ENCODE data around the gene RASGRF2. TPM values are rescaled to one million over a fixed set of nuclear protein-coding genes. Genes with fewer than 3 reads are reported as not detected.
A peak's percentile ranks its signal among the peaks of the same experiment; 100 is the strongest.

RASGRF2 gene
- total RNA-seq, 1 experiment from 2014 or later = 19.4 TPM

GRCh38 chr5:80957031-80957761 is 3.0 kb upstream of the RASGRF2 start:
- Histone ChIP-seq H3K4me2 (ENCODE audit: low read depth, low read length, poor library complexity, severe bottlenecking) (peak overlapping the region; percentile 70), H3K27ac (ENCODE audit: low read length) (peak overlapping the region; percentile 98), H3K4me1 (ENCODE audit: low read length) (peaks cover 68% of the 10 kb centered on the region), H2AFZ (ENCODE audit: low read length) (no peak overlapping the region; the same call in 1 of the 2 replicates), H3K9me2 (replicated peaks; ENCODE audit: insufficient read depth, low read length) (no peaks in the 10 kb centered on the region), H3K79me2 (ENCODE audit: low read length) (peaks cover 6% of the 10 kb centered on the region), H3K4me3 (ENCODE audit: low read length) (no peak overlapping the region; the same call in 1 of the 2 replicates), H3K9ac (ENCODE audit: low read length) (peak overlapping the region; percentile 60), H3K36me3 (ENCODE audit: insufficient read depth, low read length) (no peaks in the 10 kb centered on the region), H3K9me3 (ENCODE audit: low read length) (no peaks in the 10 kb centered on the region), H4K20me1 (ENCODE audit: insufficient read depth, low read depth, low read length) (no peaks in the 10 kb centered on the region), H3K27me3 (ENCODE audit: low read length) (no peaks in the 10 kb centered on the region)
- DNase-seq = peak; percentile 36

- Histone ChIP-seq H3K9me3 (ENCODE audit: low read length) (no peaks in the 10 kb centered on the region), H3K27me3 (ENCODE audit: low read length) (no peaks in the 10 kb centered on the region), H4K20me1 (ENCODE audit: insufficient read depth, low read depth, low read length) (no peaks in the 10 kb centered on the region), H3K4me2 (ENCODE audit: low read depth, low read length, poor library complexity, severe bottlenecking) (peak overlapping the region; percentile 70), H3K79me2 (ENCODE audit: low read length) (peaks cover 6% of the 10 kb centered on the region), H3K4me3 (ENCODE audit: low read length) (peak overlapping the region; percentile 46), H2AFZ (ENCODE audit: low read length) (peak overlapping the region; percentile 61; the same call in 1 of the 2 replicates), H3K4me1 (ENCODE audit: low read length) (peaks cover 82% of the 10 kb centered on the region), H3K27ac (ENCODE audit: low read length) (peak overlapping the region; percentile 98), H3K9ac (ENCODE audit: low read length) (peak overlapping the region; percentile 60), H3K36me3 (ENCODE audit: insufficient read depth, low read length) (no peaks in the 10 kb centered on the region), H3K9me2 (replicated peaks; ENCODE audit: insufficient read depth, low read length) (no peaks in the 10 kb centered on the region)
- DNase-seq = peak; percentile 77
Observed at GRCh38 chr5:80958616-80959015, 1.5 kb upstream of the RASGRF2 start.

- peak overlapping the region; percentile 60 for H3K9ac ChIP-seq (ENCODE audit: low read length)
- no peaks in the 10 kb centered on the region for H4K20me1 ChIP-seq (ENCODE audit: insufficient read depth, low read depth, low read length)
- H3K36me3 ChIP-seq (ENCODE audit: insufficient read depth, low read length) = no peaks in the 10 kb centered on the region
- peak overlapping the region; percentile 98 for H3K27ac ChIP-seq (ENCODE audit: low read length)
- H3K27me3 ChIP-seq (ENCODE audit: low read length) = no peaks in the 10 kb centered on the region
- H3K79me2 ChIP-seq (ENCODE audit: low read length) = peaks cover 6% of the 10 kb centered on the region
- H3K4me3 ChIP-seq (ENCODE audit: low read length) = peak overlapping the region; percentile 46
- H2AFZ ChIP-seq (ENCODE audit: low read length) = 0 out of 2 replicates have a peak overlapping the region, but pooled peaks have one; percentile 61
- H3K4me2 ChIP-seq (ENCODE audit: low read depth, low read length, poor library complexity, severe bottlenecking) = peak overlapping the region; percentile 70
- H3K4me1 ChIP-seq (ENCODE audit: low read length) = peaks cover 87% of the 10 kb centered on the region
- no peak for DNase-seq
- H3K9me3 ChIP-seq (ENCODE audit: low read length) = no peaks in the 10 kb centered on the region
- no peaks in the 10 kb centered on the region for H3K9me2 ChIP-seq (replicated peaks; ENCODE audit: insufficient read depth, low read length)
Observed at GRCh38 chr5:80959138-80959537, 1.0 kb upstream of the RASGRF2 start.

- no peaks in the 10 kb centered on the region for H3K9me2 ChIP-seq (replicated peaks; ENCODE audit: insufficient read depth, low read length)
- peak overlapping the region; percentile 42 for H3K9ac ChIP-seq (ENCODE audit: low read length)
- H3K4me1 ChIP-seq (ENCODE audit: low read length) = peaks cover 89% of the 10 kb centered on the region
- H2AFZ ChIP-seq (ENCODE audit: low read length) = no peak overlapping the region
- no peaks in the 10 kb centered on the region for H3K27me3 ChIP-seq (ENCODE audit: low read length)
- no peaks in the 10 kb centered on the region for H4K20me1 ChIP-seq (ENCODE audit: insufficient read depth, low read depth, low read length)
- H3K79me2 ChIP-seq (ENCODE audit: low read length) = peaks cover 13% of the 10 kb centered on the region
- no peaks in the 10 kb centered on the region for H3K9me3 ChIP-seq (ENCODE audit: low read length)
- H3K27ac ChIP-seq (ENCODE audit: low read length) = peak overlapping the region; percentile 86
- peak overlapping the region; percentile 46; the same call in 1 of the 2 replicates for H3K4me3 ChIP-seq (ENCODE audit: low read length)
- no peak for DNase-seq
- peak overlapping the region; percentile 62 for H3K4me2 ChIP-seq (ENCODE audit: low read depth, low read length, poor library complexity, severe bottlenecking)
- H3K36me3 ChIP-seq (ENCODE audit: insufficient read depth, low read length) = no peaks in the 10 kb centered on the region
Observed at GRCh38 chr5:80960531-80961375, 590 bp downstream of the RASGRF2 start.

- Histone ChIP-seq H3K4me2 (ENCODE audit: low read depth, low read length, poor library complexity, severe bottlenecking) (peak overlapping the region; percentile 62), H2AFZ (ENCODE audit: low read length) (no peak overlapping the region), H3K4me1 (ENCODE audit: low read length) (peaks cover 89% of the 10 kb centered on the region)
Observed at GRCh38 chr5:80961376-80962281, 1.5 kb downstream of the RASGRF2 start.

GRCh38 chr5:80962630-80963520 is 2.7 kb downstream of the RASGRF2 start:
- H3K4me1 ChIP-seq (ENCODE audit: low read length) = peaks cover 87% of the 10 kb centered on the region
- H2AFZ ChIP-seq (ENCODE audit: low read length) = peak overlapping the region; percentile 60
- peak overlapping the region; percentile 53 for H3K9ac ChIP-seq (ENCODE audit: low read length)
- no peaks in the 10 kb centered on the region for H4K20me1 ChIP-seq (ENCODE audit: insufficient read depth, low read depth, low read length)
- no peaks in the 10 kb centered on the region; the same call in 1 of the 2 replicates for H3K36me3 ChIP-seq (ENCODE audit: insufficient read depth, low read length)
- H3K27ac ChIP-seq (ENCODE audit: low read length) = peak overlapping the region; percentile 86
- no peaks in the 10 kb centered on the region for H3K27me3 ChIP-seq (ENCODE audit: low read length)
- DNase-seq = no peak
- H3K4me3 ChIP-seq (ENCODE audit: low read length) = peak overlapping the region; percentile 24
- peaks cover 28% of the 10 kb centered on the region for H3K79me2 ChIP-seq (ENCODE audit: low read length)
- H3K9me3 ChIP-seq (ENCODE audit: low read length) = no peaks in the 10 kb centered on the region
- peak overlapping the region; percentile 62 for H3K4me2 ChIP-seq (ENCODE audit: low read depth, low read length, poor library complexity, severe bottlenecking)
- H3K9me2 ChIP-seq (replicated peaks; ENCODE audit: insufficient read depth, low read length) = no peaks in the 10 kb centered on the region

More at GRCh38 chr5:80961376-80962281, 1.5 kb downstream of the RASGRF2 start:
- no peak for DNase-seq
- Histone ChIP-seq H3K27ac (ENCODE audit: low read length) (peak overlapping the region; percentile 86), H3K9me2 (replicated peaks; ENCODE audit: insufficient read depth, low read length) (no peaks in the 10 kb centered on the region), H3K79me2 (ENCODE audit: low read length) (peaks cover 22% of the 10 kb centered on the region), H3K27me3 (ENCODE audit: low read length) (no peaks in the 10 kb centered on the region), H3K9me3 (ENCODE audit: low read length) (no peaks in the 10 kb centered on the region), H3K36me3 (ENCODE audit: insufficient read depth, low read length) (no peaks in the 10 kb centered on the region), H4K20me1 (ENCODE audit: insufficient read depth, low read depth, low read length) (no peaks in the 10 kb centered on the region), H3K4me3 (ENCODE audit: low read length) (peak overlapping the region; percentile 46; the same call in 1 of the 2 replicates), H3K9ac (ENCODE audit: low read length) (peak overlapping the region; percentile 42)

- Histone ChIP-seq H3K79me2 (ENCODE audit: low read length) (peaks cover 34% of the 10 kb centered on the region), H3K9me2 (replicated peaks; ENCODE audit: insufficient read depth, low read length) (no peaks in the 10 kb centered on the region), H3K4me1 (ENCODE audit: low read length) (peaks cover 84% of the 10 kb centered on the region), H2AFZ (ENCODE audit: low read length) (peak overlapping the region; percentile 60; the same call in 1 of the 2 replicates), H3K4me3 (ENCODE audit: low read length) (peak overlapping the region; percentile 24), H3K27me3 (ENCODE audit: low read length) (no peaks in the 10 kb centered on the region), H4K20me1 (ENCODE audit: insufficient read depth, low read depth, low read length) (no peaks in the 10 kb centered on the region), H3K27ac (ENCODE audit: low read length) (peak overlapping the region; percentile 86), H3K9me3 (ENCODE audit: low read length) (no peaks in the 10 kb centered on the region), H3K36me3 (ENCODE audit: insufficient read depth, low read length) (no peaks in the 10 kb centered on the region; the same call in 1 of the 2 replicates), H3K4me2 (ENCODE audit: low read depth, low read length, poor library complexity, severe bottlenecking) (peak overlapping the region; percentile 62), H3K9ac (ENCODE audit: low read length) (peak overlapping the region; percentile 53)
- peak; percentile 58 for DNase-seq
Observed at GRCh38 chr5:80963521-80963895, 3.3 kb downstream of the RASGRF2 start.
